Hepatocyte (in vitro differentiated cells): ENCODE results near the gene SYT14. TPM values are rescaled to one million over a fixed set of nuclear protein-coding genes. Genes with fewer than 3 reads are reported as not detected.
"Not testable (repeated sequence)": the region's sequence is repeated elsewhere in the genome, so short reads cannot be mapped to it uniquely, and the experiment has no call there.

Experiments
- DNase-seq: peaks from one replicate; pipeline ENCODE4 v3.0.0-alpha.2; 2016; ENCODE audit warnings: low spot score
- H2AFZ ChIP-seq: fragments of 200-600 bp; sonication (generic); 2 replicates; pipeline ENCODE4 v1.6.0; 2016; ENCODE audit warnings: antibody characterized with exemption, mild to moderate bottlenecking
- H3K27ac ChIP-seq: fragments of 200-600 bp; sonication (generic); 2 replicates; pipeline ENCODE4 v1.5.1; 2016; ENCODE audit warnings: mild to moderate bottlenecking
- H3K27me3 ChIP-seq: fragments of 200-600 bp; sonication (generic); 2 replicates; pipeline ENCODE4 v1.6.1; 2016
- H3K36me3 ChIP-seq: fragments of 200-600 bp; sonication (generic); replicated peaks from 2 replicates; pipeline ENCODE4 v1.5.1; 2016; ENCODE audit warnings: low read depth; ENCODE audit not compliant: insufficient read depth
- H3K4me1 ChIP-seq: fragments of 200-600 bp; sonication (generic); 2 replicates; pipeline ENCODE4 v1.5.1; 2016; ENCODE audit warnings: mild to moderate bottlenecking, moderate library complexity; ENCODE audit not compliant: insufficient read depth
- H3K4me2 ChIP-seq: fragments of 200-600 bp; sonication (generic); 2 replicates; pipeline ENCODE4 v1.6.0; 2016
- H3K4me3 ChIP-seq: fragments of 200-600 bp; sonication (generic); 2 replicates; pipeline ENCODE4 v1.5.1; 2016; ENCODE audit warnings: mild to moderate bottlenecking
- H3K79me2 ChIP-seq: fragments of 200-600 bp; sonication (generic); 2 replicates; pipeline ENCODE4 v1.6.0; 2017; ENCODE audit warnings: mild to moderate bottlenecking
- H3K9me2 ChIP-seq: fragments of 200-600 bp; sonication (generic); replicated peaks from 2 replicates; pipeline ENCODE4 v1.6.0; 2017; ENCODE audit warnings: mild to moderate bottlenecking; ENCODE audit not compliant: insufficient read depth
- H3K9me3 ChIP-seq: fragments of 200-600 bp; sonication (generic); 2 replicates; pipeline ENCODE4 v1.5.1; 2016; ENCODE audit warnings: low read depth, mild to moderate bottlenecking
- H4K20me1 ChIP-seq: fragments of 200-600 bp; sonication (generic); 2 replicates; pipeline ENCODE4 v1.6.0; 2016; ENCODE audit warnings: mild to moderate bottlenecking; ENCODE audit not compliant: insufficient read depth, poor library complexity, severe bottlenecking
- EZH2 ChIP-seq: fragments of 200-600 bp; sonication (generic); IDR thresholded peaks from 2 replicates; pipeline ENCODE4 v1.6.1; 2016; ENCODE audit warnings: antibody characterized with exemption, mild to moderate bottlenecking, borderline replicate concordance
- EZH2phosphoT487 ChIP-seq: fragments of 200-600 bp; sonication (generic); IDR thresholded peaks from one replicate; pipeline ENCODE4 v1.6.1; 2018; ENCODE audit warnings: antibody characterized with exemption, mild to moderate bottlenecking, low read depth, moderate library complexity; ENCODE audit not compliant: unreplicated experiment, severe bottlenecking
- WGBS: methylation state at CpG from one replicate; pipeline ENCODE4 v1.1.6; 2016; ENCODE audit warnings: low lambda C conversion rate; ENCODE audit errors: missing lambda C conversion rate; 5-methylcytosine and 5-hydroxymethylcytosine counted together
- polyA plus RNA-seq: library from polyadenylated mRNA; unstranded; fragments of >200 nt; fragmentation: Nextera tagmentation; extraction: Ambion mirVana; gene quantifications from 2 replicates; pipeline ENCODE4 v1.2.1, GENCODE V29; 2016
- total RNA-seq: library from RNA; depleted of rRNA; stranded (reverse); fragments of >200 nt; gene quantifications from 2 replicates; pipeline ENCODE4 v1.2.3, GENCODE V29; 2014
- TF ChIP-seq, protein P1 (sequence below): fragments of 200-600 bp; sonication (generic); IDR thresholded peaks from 2 replicates; pipeline ENCODE4 v1.5.1; 2016; ENCODE audit warnings: antibody characterized with exemption, mild to moderate bottlenecking; ENCODE audit not compliant: poor library complexity

Gene SYT14
- total RNA-seq = 1.4 TPM in 2 replicates
- 0.29 and 1.0 TPM in 2 replicates for polyA plus RNA-seq

DNA sequence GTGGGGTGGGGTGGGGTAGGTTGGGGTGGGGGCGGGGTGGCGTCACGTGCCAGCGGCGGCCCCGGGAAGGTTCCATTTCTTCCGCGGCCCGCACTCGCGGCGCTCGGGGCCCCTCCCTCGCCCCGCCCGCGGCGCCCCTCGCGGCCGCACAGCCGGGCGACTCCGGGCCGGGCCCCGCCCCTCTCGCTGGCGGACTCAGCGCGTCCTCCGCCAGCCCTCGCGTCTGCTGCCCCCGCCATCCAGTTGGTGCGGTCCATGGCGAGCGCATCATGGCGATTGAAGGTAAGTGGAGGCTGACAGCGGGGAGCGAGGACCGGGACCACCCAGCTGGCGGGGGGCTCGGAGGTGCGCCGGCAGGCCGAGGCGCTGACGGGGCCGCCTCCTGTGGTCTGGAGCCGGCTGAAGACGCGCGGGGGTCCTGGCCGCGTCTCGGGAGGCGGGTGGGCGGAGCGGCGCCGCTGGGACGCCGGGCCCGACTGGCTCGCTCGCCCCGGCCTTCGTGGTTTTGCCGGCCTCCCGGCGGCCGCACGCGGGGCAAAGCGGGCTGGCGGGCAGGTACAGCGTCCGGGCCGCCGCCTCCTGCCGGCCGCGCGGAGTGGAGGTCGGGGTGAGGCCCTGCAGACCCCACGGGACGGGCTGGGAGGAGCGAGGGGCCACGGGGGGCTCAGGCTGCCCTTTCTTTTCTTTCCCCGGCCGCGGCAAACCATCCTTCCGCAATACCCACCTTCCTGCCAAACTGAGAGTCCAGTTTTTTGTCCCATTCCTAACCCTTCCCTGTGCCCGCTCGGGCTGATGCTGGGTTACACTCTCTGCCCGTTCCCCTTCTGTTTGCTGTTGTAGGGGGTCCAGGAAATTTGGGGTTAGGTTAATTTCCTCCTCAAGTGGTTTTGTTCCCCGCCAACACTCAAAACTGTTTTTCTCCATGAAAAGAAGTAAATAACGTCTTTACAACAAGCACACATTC is at the start of gene SYT14:
SYT14 (plus strand) TSS at position 222 of the 964 bp plus-strand sequence; CDS start at position 270, 48 bp downstream.
- Histone ChIP-seq H3K4me2 (peak within 1 kb of the TSS; percentile 91), H4K20me1 (no peaks in the 10 kb centered on the region), H3K4me3 (peak within 1 kb of the TSS; percentile 62), H3K79me2 (no peaks in the 10 kb centered on the region), H3K27ac (no peak within 1 kb of the TSS), H3K9me3 (no peaks in the 10 kb centered on the region), H2AFZ (peak within 1 kb of the TSS; percentile 33), H3K27me3 (peaks cover 42% of the 10 kb centered on the region), H3K9me2 (no peaks in the 10 kb centered on the region), H3K36me3 (no peaks in the 10 kb centered on the region), H3K4me1 (no peaks in the 10 kb centered on the region)
- peak; percentile 61 for DNase-seq
- 4% methylated on average over 49 of the region's 98 CpGs for WGBS
- TF ChIP-seq EZH2 = no peak
- TF ChIP-seq, protein P1, sequence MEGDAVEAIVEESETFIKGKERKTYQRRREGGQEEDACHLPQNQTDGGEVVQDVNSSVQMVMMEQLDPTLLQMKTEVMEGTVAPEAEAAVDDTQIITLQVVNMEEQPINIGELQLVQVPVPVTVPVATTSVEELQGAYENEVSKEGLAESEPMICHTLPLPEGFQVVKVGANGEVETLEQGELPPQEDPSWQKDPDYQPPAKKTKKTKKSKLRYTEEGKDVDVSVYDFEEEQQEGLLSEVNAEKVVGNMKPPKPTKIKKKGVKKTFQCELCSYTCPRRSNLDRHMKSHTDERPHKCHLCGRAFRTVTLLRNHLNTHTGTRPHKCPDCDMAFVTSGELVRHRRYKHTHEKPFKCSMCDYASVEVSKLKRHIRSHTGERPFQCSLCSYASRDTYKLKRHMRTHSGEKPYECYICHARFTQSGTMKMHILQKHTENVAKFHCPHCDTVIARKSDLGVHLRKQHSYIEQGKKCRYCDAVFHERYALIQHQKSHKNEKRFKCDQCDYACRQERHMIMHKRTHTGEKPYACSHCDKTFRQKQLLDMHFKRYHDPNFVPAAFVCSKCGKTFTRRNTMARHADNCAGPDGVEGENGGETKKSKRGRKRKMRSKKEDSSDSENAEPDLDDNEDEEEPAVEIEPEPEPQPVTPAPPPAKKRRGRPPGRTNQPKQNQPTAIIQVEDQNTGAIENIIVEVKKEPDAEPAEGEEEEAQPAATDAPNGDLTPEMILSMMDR = no peak
- TF ChIP-seq EZH2phosphoT487 = no peak

DNA sequence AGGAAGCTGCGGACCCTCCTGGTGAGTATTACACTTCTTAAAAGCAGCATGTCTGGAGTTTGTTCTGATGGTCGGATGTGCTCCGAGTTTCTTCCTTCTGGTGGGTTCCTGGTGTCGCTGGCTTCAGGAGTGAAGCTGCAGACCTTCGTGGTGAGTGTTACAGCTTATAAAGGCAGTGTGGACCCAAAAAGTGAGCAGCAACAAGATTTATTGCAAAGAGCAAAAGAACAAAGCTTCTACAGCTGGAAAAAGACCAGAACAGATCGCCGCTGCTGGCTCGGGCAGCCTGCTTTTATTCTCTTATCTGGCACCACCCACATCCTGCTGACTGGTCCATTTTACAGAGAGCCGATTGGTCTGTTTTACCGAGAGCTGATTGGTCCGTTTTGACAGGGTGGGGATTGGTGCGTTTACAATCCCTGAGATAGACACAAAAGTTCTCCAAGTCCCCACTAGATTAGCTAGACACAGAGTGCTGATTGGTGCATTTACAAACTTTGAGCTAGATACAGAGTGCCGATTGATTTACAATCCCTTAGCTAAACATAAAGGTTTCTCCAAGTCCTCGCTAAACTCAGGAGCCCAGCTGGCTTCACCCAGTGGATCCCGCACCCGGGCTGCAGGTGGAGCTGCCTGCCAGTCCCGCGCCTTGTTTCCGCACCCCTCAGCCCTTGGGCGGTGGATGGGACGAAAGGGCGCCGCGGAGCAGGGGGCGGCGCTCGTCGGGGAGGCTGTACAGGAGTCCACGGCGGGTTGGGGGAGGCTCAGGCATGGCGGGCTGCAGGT is 49.5 kb upstream of the SYT14 start:
- not testable (repeated sequence) for H3K9me2 ChIP-seq, H3K36me3 ChIP-seq, H3K27me3 ChIP-seq, H3K4me1 ChIP-seq, H3K79me2 ChIP-seq, H4K20me1 ChIP-seq, H3K27ac ChIP-seq, H3K9me3 ChIP-seq, H2AFZ ChIP-seq, H3K4me2 ChIP-seq, DNase-seq, H3K4me3 ChIP-seq
- WGBS = 92% methylated on average over 25 of the region's 31 CpGs

DNA sequence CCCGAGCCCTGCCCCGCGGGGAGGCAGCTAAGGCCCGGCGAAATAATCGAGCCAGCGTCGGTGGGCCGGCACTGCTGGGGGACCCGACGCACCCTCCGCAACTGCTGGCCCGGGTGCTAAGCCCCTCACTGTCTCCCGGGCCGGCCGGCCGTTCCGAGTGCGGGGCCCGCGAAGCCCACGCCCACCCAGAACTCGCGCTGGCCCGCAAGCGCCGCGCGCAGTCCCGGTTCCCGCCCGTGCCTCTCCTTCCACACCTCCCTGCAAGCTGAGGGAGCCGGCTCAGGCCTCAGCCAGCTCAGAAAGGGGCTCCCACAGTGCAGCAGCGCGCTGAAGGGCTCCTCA is 49.0 kb upstream of the SYT14 start:
- Histone ChIP-seq H3K9me2 (no peaks in the 10 kb centered on the region), H3K27ac (no peak overlapping the region), H4K20me1 (no peaks in the 10 kb centered on the region), H3K79me2 (no peaks in the 10 kb centered on the region), H3K27me3 (no peaks in the 10 kb centered on the region), H3K4me1 (peaks cover 3% of the 10 kb centered on the region), H2AFZ (no peak overlapping the region), H3K9me3 (no peaks in the 10 kb centered on the region), H3K4me3 (no peak overlapping the region), H3K36me3 (no peaks in the 10 kb centered on the region), H3K4me2 (no peak overlapping the region)
- DNase-seq = no peak
- TF ChIP-seq EZH2phosphoT487 (no peak), EZH2 (no peak)
- TF ChIP-seq, protein P1 = no peak
- WGBS = 96% methylated on average over 3 of the region's 35 CpGs
